ENCODE results near the gene IFNW1.
"Not testable (repeated sequence)": the region's sequence is repeated elsewhere in the genome, so short reads cannot be mapped to it uniquely, and the experiment has no call there.

- not testable (repeated sequence) for TF ChIP-seq CTCF (IDR thresholded peaks at IDR 0.05; ENCODE audit: extremely low read depth in 1 of 2, insufficient read depth in 1 of 2, low read depth in 1 of 2, low read length in 2 of 2); MYC (IDR thresholded peaks at IDR 0.05; ENCODE audit: low read depth, low read length); POLR2AphosphoS5 (IDR thresholded peaks at IDR 0.05; ENCODE audit: insufficient read depth, low read depth, low read length)
Measured at GRCh38 chr9:21166560-21166959, 24.9 kb upstream of the IFNW1 start, which contains the start of gene IFNA21.
